ENCODE measurements around the gene MSL3B.

MSL3B gene

DNA sequence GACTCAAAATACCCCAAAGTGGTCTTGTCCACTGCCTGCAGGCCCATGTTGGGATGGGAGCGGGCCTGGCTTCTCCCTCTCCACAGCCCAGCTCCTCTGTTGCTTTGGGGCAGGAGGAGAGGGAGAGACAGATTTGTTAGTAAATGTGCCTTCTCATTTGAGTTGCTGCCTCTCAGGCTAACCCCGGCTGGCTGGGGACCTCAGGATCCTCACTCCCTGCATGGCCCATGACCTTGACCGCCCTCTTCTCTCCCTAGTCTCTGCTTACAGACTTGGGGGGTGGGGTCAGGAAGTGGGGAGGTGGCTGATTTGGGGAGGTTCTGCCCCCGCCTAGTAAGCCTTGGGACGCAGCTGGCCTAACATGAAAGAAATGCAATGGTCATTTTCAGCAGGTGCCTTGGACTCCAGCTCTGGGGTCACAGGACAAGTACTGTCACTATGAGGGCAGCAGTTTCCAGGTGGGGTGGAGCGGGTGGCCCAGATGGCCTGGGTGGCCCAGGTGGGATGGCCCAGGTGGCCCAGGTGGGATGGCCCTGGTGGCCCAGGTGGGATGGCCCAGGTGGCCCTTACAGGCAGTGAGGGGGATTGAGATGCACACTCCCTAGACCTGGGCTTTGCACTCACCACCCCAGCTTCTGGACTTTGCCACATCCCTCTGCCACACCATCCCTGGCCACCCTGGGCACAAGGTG, 37.9 kb downstream of the MSL3B start:
- no peaks in the 10 kb centered on the region; the same call in 1 of the 2 replicates for H4K20me1 ChIP-seq (ENCODE audit: insufficient read depth)
- no peak overlapping the region for H3K4me3 ChIP-seq (replicated peaks in 1 of 2; ENCODE audit: low read depth in 1 of 2, low read length in 2 of 2)
- H3K27ac ChIP-seq (ENCODE audit: low read depth, low read length): no peak overlapping the region
- no peak for TF ChIP-seq EZH2 (IDR thresholded peaks at IDR 0.05)
- TF ChIP-seq FOSL1 (IDR thresholded peaks at IDR 0.05; ENCODE audit: low read depth): no peak
- TF ChIP-seq POLR2A (IDR thresholded peaks at IDR 0.05; ENCODE audit: borderline replicate concordance, extremely low read depth, insufficient read depth, insufficient read length): no peak
- no peak for TF ChIP-seq JUND (IDR thresholded peaks at IDR 0.05)
- TF ChIP-seq CEBPB (IDR thresholded peaks at IDR 0.05; ENCODE audit: low read depth): no peak
- RAD21 ChIA-PET (ENCODE audit: low non-redundant PET in 1 of 2, low total read pairs in 2 of 2, uncharacterized antibody in 2 of 2, unreplicated experiment in 2 of 2): no interaction called here
- H3K79me2 ChIP-seq (ENCODE audit: insufficient read depth, low read length): peaks cover 11% of the 10 kb centered on the region
- CTCF ChIA-PET: no interaction called here
- H3K36me3 ChIP-seq (ENCODE audit: control insufficient read depth in 1 of 2, insufficient read depth in 2 of 2, low read length in 2 of 2): peaks cover 6% of the 10 kb centered on the region in 2 experiments; a peak in 2 of 4 replicates
- no peak overlapping the region for H3K9ac ChIP-seq (ENCODE audit: low read length)
- no peaks in the 10 kb centered on the region for H3K4me1 ChIP-seq (ENCODE audit: control insufficient read depth in 1 of 2, insufficient read depth in 2 of 2, low read length in 2 of 2)
- H3K9me2 ChIP-seq (ENCODE audit: insufficient read depth): no peaks in the 10 kb centered on the region
- no peak for ATAC-seq
- no TSS peak for BruUV-seq (replicated peaks)
- intact Hi-C loops (cut with micrococcal nuclease): loop anchor here (10.0 kb wide), 1 partner anchor 345 kb away; no protein-coding TSS in a partner anchor
- H3K9me3 ChIP-seq (ENCODE audit: control insufficient read depth in 1 of 2, insufficient read depth in 1 of 2, low read depth in 1 of 2, low read length in 2 of 2): no peaks in the 10 kb centered on the region
- H2AFZ ChIP-seq (ENCODE audit: low read depth, low read length, poor library complexity, severe bottlenecking): no peak overlapping the region
- no peak overlapping the region for H3K4me2 ChIP-seq (ENCODE audit: low read length)
- no peaks in the 10 kb centered on the region for H3K27me3 ChIP-seq (ENCODE audit: insufficient read depth, low read length)
- no peak for DNase-seq (ENCODE audit: low read depth, low spot score)
- POLR2A ChIA-PET: no interaction called here

DNA sequence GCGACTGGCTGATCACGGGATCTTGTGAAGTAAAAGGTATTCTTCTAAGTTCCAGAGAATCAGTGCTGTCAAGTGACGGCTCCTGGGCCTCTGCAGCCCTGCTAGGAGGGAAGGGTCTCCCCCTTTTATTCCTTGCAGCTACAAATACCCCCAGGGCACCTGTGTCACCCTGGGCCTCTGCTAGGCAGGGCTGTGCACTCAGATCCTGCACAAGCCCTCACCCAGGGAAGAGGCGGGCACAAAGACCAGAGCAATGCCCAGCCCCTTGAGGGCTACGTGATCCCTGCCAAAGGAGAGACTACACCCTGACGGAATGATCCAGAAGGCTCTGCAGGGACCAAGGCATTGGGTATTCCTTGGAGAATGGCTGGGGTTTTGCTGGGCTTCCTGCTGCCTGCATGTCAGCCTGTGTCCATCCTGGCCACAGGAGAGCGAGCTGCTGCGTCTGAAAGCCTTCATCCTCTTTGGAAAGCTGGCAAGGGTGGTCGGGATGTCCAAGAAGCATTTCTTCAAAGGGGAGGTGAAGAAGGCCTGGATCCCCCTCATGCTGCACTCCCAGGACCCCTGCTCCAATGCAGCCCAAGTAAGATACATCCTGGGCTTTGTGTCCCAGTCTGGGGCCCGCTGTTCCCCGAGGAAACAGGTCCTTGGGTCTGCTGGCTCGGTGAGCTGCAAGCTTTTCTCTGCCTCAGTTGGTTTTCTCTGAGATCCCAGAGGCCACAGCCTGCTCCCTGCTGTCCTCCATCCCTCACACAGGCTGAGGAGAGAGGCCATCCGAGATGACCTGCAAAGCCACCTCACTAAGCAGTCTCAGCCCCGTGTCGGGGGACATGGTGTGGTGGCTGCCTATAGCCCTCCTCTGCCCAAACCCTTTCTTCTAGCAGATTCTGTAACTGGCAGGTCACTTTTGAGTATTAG, 38.7 kb downstream of the MSL3B start:
- Histone ChIP-seq H3K79me2 (ENCODE audit: insufficient read depth, low read length) (peaks cover 3% of the 10 kb centered on the region), H3K4me1 (ENCODE audit: control insufficient read depth in 1 of 2, insufficient read depth in 2 of 2, low read length in 2 of 2) (no peaks in the 10 kb centered on the region), H3K9me3 (ENCODE audit: control insufficient read depth in 1 of 2, insufficient read depth in 1 of 2, low read depth in 1 of 2, low read length in 2 of 2) (no peaks in the 10 kb centered on the region), H4K20me1 (ENCODE audit: insufficient read depth) (no peaks in the 10 kb centered on the region; the same call in 1 of the 2 replicates), H3K27ac (ENCODE audit: low read depth, low read length) (no peak overlapping the region), H3K9me2 (ENCODE audit: insufficient read depth) (no peaks in the 10 kb centered on the region), H3K4me3 (replicated peaks in 1 of 2; ENCODE audit: low read depth in 1 of 2, low read length in 2 of 2) (no peak overlapping the region), H2AFZ (ENCODE audit: low read depth, low read length, poor library complexity, severe bottlenecking) (no peak overlapping the region), H3K9ac (ENCODE audit: low read length) (no peak overlapping the region), H3K4me2 (ENCODE audit: low read length) (no peak overlapping the region), H3K27me3 (ENCODE audit: insufficient read depth, low read length) (no peaks in the 10 kb centered on the region), H3K36me3 (ENCODE audit: control insufficient read depth in 1 of 2, insufficient read depth in 2 of 2, low read length in 2 of 2) (no peaks in the 10 kb centered on the region; a peak in 1 of 4 replicates)
- no peak for ATAC-seq
- TF ChIP-seq SRF (IDR thresholded peaks at IDR 0.05; ENCODE audit: low read depth): no peak
- TF ChIP-seq ATF3 (IDR thresholded peaks at IDR 0.05): no peak
- TF ChIP-seq ZFX (IDR thresholded peaks at IDR 0.05): no peak
- TF ChIP-seq, protein P1, sequence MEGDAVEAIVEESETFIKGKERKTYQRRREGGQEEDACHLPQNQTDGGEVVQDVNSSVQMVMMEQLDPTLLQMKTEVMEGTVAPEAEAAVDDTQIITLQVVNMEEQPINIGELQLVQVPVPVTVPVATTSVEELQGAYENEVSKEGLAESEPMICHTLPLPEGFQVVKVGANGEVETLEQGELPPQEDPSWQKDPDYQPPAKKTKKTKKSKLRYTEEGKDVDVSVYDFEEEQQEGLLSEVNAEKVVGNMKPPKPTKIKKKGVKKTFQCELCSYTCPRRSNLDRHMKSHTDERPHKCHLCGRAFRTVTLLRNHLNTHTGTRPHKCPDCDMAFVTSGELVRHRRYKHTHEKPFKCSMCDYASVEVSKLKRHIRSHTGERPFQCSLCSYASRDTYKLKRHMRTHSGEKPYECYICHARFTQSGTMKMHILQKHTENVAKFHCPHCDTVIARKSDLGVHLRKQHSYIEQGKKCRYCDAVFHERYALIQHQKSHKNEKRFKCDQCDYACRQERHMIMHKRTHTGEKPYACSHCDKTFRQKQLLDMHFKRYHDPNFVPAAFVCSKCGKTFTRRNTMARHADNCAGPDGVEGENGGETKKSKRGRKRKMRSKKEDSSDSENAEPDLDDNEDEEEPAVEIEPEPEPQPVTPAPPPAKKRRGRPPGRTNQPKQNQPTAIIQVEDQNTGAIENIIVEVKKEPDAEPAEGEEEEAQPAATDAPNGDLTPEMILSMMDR (IDR thresholded peaks at IDR 0.05 in 2 of 3, conservative IDR thresholded peaks at IDR 0.05 in 1 of 3; ENCODE audit: borderline replicate concordance in 1 of 3, insufficient read depth in 1 of 3, low read depth in 2 of 3, low read length in 2 of 3): no peak
- TF ChIP-seq JUND (IDR thresholded peaks at IDR 0.05): no peak
- no peak for TF ChIP-seq EZH2phosphoT487 (IDR thresholded peaks at IDR 0.05; ENCODE audit: borderline replicate concordance)
- no peak for TF ChIP-seq SP1 (IDR thresholded peaks at IDR 0.05; ENCODE audit: low read depth)
- TF ChIP-seq POLR2A (IDR thresholded peaks at IDR 0.05; ENCODE audit: borderline replicate concordance, extremely low read depth, insufficient read depth, insufficient read length): no peak
- no peak for TF ChIP-seq ELF1 (IDR thresholded peaks at IDR 0.05; ENCODE audit: borderline replicate concordance, low read depth)
- DNase-seq (ENCODE audit: low read depth, low spot score): no peak
- RAD21 ChIA-PET (ENCODE audit: low non-redundant PET in 1 of 2, low total read pairs in 2 of 2, uncharacterized antibody in 2 of 2, unreplicated experiment in 2 of 2): no interaction called here
- intact Hi-C loops (cut with micrococcal nuclease): loop anchor here (10.0 kb wide), 1 partner anchor 345 kb away; no protein-coding TSS in a partner anchor
- no TSS peak for BruUV-seq (replicated peaks)
- POLR2A ChIA-PET: no interaction called here
- CTCF ChIA-PET: no interaction called here

Measured in HCT116 (cell line).